Mammary epithelial cell (primary cell): ENCODE results near the gene DNAJB9.

Experiments used
- CTCF ChIP-seq, 2 donors: IDR thresholded peaks in 1 of 2; conservative IDR thresholded peaks in 1 of 2; 2 replicates each; pipeline ENCODE4 v1.5.1; 2011 to 2012; ENCODE audit warnings: inconsistent platforms in 2 of 2, low read length in 2 of 2, mild to moderate bottlenecking in 2 of 2, control low read depth in 1 of 2, low read depth in 1 of 2; ENCODE audit not compliant: insufficient read depth in 1 of 2; ENCODE audit errors: extremely low read depth in 1 of 2
- EZH2 ChIP-seq: IDR thresholded peaks from 2 replicates; pipeline ENCODE4 v1.6.1; 2012; ENCODE audit warnings: low read length, inconsistent platforms, borderline replicate concordance

DNA sequence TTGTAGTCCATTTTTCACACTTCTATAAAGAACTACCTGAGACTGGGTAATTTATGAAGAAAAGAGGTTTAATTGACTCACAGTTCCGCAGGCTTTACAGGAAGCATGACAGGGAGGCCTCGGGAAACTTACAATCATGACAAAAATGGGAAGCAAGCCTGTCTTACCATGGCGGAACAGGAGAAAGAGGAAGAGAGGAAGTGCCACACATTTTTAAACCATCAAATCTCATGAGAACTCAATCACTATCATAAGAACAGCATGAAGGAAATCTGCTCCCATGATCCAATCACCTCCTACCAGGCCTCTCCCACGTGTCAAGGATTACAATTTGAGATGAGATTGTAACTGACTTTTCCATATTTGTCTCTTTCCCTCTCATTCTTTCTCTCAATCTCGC, 34.4 kb upstream of the DNAJB9 start:
- TF ChIP-seq CTCF (conservative IDR thresholded peaks at IDR 0.05 in 1 of 2, IDR thresholded peaks at IDR 0.05 in 1 of 2; ENCODE audit: extremely low read depth in 1 of 2, insufficient read depth in 1 of 2, low read depth in 1 of 2, low read length in 2 of 2) (no peak), EZH2 (no peak)
